Measurements from ENCODE around the gene SSTR5. TPM values are rescaled to one million over a fixed set of nuclear protein-coding genes. Genes with fewer than 3 reads are reported as not detected.

Gene SSTR5
- total and polyA plus RNA-seq, 4 donors: not detected

GRCh38 chr16:1081734-1082265, 9.3 kb downstream of the SSTR5 start:
- Histone ChIP-seq H3K36me3 (ENCODE audit: control insufficient read depth in 4 of 4, insufficient read depth in 3 of 4, low read depth in 1 of 4, low read length in 3 of 4) (no peaks in the 10 kb centered on the region), H3K27ac (ENCODE audit: low read depth in 1 of 2, low read length in 2 of 2) (no peak overlapping the region), H3K9ac (ENCODE audit: low read depth in 1 of 2, low read length in 2 of 2) (no peak overlapping the region), H3K4me3 (ENCODE audit: low read depth in 1 of 3, low read length in 3 of 3) (no peak overlapping the region), H3K4me1 (ENCODE audit: control insufficient read depth in 4 of 4, insufficient read depth in 4 of 4, low read length in 3 of 4) (peaks cover 22 to 46% (median 32%) of the 10 kb centered on the region in 4 donors), H3K27me3 (ENCODE audit: control insufficient read depth in 4 of 4, insufficient read depth in 4 of 4, low read length in 3 of 4) (peaks cover 0 to 6% (median 3%) of the 10 kb centered on the region in 4 donors), H3K9me3 (ENCODE audit: control insufficient read depth in 4 of 4, low read length in 3 of 4) (peaks cover 7 to 19% (median 12%) of the 10 kb centered on the region in 4 donors)
- no peak for TF ChIP-seq ATF3 (IDR thresholded peaks at IDR 0.05)
- TF ChIP-seq REST (IDR thresholded peaks at IDR 0.05): no peak
- no peak for TF ChIP-seq FOXA1 (IDR thresholded peaks at IDR 0.05)
- TF ChIP-seq MAX (IDR thresholded peaks at IDR 0.05): no peak
- TF ChIP-seq HNF4A (conservative IDR thresholded peaks at IDR 0.05): no peak
- no peak for TF ChIP-seq RXRA (IDR thresholded peaks at IDR 0.05)
- no peak for TF ChIP-seq CTCF (IDR thresholded peaks at IDR 0.05; ENCODE audit: low read depth, low read length, missing input control)
- no peak for TF ChIP-seq EGR1 (IDR thresholded peaks at IDR 0.05; ENCODE audit: low read depth in 2 of 2)
- TF ChIP-seq NR2F2 (IDR thresholded peaks at IDR 0.05): no peak
- no peak for DNase-seq (ENCODE audit: low spot score)
- 38% methylated on average over 22 of the region's 22 CpGs for WGBS

GRCh38 chr16:1082266-1082951, 9.9 kb downstream of the SSTR5 start:
- Histone ChIP-seq H3K36me3 (ENCODE audit: control insufficient read depth in 4 of 4, insufficient read depth in 3 of 4, low read depth in 1 of 4, low read length in 3 of 4) (no peaks in the 10 kb centered on the region), H3K27me3 (ENCODE audit: control insufficient read depth in 4 of 4, insufficient read depth in 4 of 4, low read length in 3 of 4) (peaks cover 0 to 6% (median 3%) of the 10 kb centered on the region in 4 donors), H3K9me3 (ENCODE audit: control insufficient read depth in 4 of 4, low read length in 3 of 4) (peaks cover 7 to 19% (median 12%) of the 10 kb centered on the region in 4 donors), H3K27ac (ENCODE audit: low read depth in 1 of 2, low read length in 2 of 2) (no peak overlapping the region), H3K9ac (ENCODE audit: low read depth in 1 of 2, low read length in 2 of 2) (no peak overlapping the region), H3K4me1 (ENCODE audit: control insufficient read depth in 4 of 4, insufficient read depth in 4 of 4, low read length in 3 of 4) (peaks cover 19 to 41% (median 27%) of the 10 kb centered on the region in 4 donors), H3K4me3 (ENCODE audit: low read depth in 1 of 3, low read length in 3 of 3) (no peak overlapping the region)
- no peak for TF ChIP-seq REST (IDR thresholded peaks at IDR 0.05)
- TF ChIP-seq RAD21 (IDR thresholded peaks at IDR 0.05): no peak
- TF ChIP-seq JUND (IDR thresholded peaks at IDR 0.05): no peak
- no peak for TF ChIP-seq FOXA2 (IDR thresholded peaks at IDR 0.05)
- no peak for TF ChIP-seq SP1 (IDR thresholded peaks at IDR 0.05)
- no peak for TF ChIP-seq ATF3 (IDR thresholded peaks at IDR 0.05)
- no peak for TF ChIP-seq ZBTB33 (IDR thresholded peaks at IDR 0.05)
- WGBS: 60% methylated on average over 21 of the region's 21 CpGs
- DNase-seq (ENCODE audit: low spot score): no peak

Measured in liver (tissue), 9 donors.